NCI-H128 (cell line): ENCODE measurements around the gene POFUT2.

Source experiments
- DNase-seq: peaks from one replicate; lab custom pipeline; 2025; ENCODE audit not compliant: unreplicated experiment; lab: John Stamatoyannopoulos, UW

The POFUT2 gene

DNA sequence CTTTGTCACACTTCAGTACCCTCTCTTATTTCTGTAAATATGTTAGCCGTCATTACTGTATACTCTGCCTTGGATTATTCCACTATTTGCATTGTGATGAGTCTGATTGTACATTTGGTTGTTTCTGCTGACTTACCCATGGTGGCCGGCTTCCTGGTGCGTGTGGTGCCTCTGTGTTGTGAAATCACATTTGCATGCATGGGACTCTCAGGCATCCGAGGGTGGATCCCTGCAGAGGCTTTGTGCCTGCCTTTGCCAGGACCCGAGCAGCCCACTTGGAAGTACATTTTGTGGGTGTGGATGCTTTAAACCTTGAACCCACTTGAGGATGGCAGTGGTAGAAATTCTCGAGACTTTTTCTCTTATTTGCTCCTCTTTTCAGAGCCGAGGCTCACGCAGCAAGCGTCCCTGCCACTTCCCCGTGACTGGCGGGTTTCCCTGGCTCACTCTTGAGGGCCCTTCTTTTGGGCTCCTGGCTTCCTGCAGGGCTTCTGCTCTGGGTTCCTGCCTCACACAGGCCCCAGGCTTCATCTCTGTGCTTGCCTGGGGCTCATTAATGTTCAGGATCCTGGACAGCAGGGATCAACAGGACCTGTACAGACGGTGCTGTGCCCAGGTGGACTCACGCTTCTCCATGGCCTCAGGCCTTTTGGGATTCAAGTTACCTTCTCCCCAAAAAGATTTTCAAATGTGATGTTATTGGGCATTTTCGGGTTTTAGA is 36.6 kb downstream of the POFUT2 start:
- DNase-seq: no peak

DNA sequence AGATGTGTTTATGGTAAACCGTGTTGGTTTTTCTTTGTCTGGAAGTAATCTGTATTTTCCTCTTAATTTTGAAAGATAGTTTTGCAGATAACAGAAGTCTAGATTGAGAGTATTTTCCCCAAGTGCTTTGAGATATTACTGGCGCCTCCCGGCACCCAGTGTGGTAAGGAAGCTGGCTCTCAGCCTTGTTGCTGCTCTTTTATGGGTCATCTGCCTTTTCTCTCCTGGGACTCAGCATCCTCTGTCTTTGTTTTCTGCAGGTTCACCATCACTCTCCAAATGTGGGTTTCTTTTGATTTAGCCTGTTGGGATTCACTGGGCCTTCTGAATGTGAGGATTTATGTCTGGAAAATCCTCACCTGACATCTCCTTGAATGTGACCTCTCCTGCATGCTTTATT is 37.4 kb downstream of the POFUT2 start:
- DNase-seq: no peak

DNA sequence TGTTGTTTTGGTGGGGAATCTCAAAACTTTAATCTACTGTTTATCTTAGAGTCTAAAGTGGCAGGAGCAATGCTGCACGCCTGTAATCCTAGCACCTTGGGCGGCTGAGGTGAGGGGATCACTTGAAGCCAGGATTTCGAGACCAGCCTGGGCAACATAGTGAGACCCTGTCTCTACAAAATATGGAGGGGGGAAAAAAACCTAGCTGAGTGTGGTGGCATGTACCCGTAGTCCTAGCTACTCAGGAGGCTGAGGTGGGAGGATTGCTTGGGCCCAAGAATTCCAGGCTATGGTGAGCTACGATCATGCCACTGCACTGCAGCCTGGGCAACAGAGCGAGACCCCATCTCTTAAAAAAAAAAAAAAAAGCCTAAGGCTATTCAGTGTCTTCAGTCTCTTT is 38.1 kb downstream of the POFUT2 start:
- no peak for DNase-seq

- DNase-seq: no peak
Observed at GRCh38 chr21:45248893-45249381, 38.8 kb downstream of the POFUT2 start.

GRCh38 chr21:45248301-45248892 is 39.3 kb downstream of the POFUT2 start:
- DNase-seq: no peak

- no peak for DNase-seq
Observed at GRCh38 chr21:45246386-45247320, 41.0 kb downstream of the POFUT2 start.

DNA sequence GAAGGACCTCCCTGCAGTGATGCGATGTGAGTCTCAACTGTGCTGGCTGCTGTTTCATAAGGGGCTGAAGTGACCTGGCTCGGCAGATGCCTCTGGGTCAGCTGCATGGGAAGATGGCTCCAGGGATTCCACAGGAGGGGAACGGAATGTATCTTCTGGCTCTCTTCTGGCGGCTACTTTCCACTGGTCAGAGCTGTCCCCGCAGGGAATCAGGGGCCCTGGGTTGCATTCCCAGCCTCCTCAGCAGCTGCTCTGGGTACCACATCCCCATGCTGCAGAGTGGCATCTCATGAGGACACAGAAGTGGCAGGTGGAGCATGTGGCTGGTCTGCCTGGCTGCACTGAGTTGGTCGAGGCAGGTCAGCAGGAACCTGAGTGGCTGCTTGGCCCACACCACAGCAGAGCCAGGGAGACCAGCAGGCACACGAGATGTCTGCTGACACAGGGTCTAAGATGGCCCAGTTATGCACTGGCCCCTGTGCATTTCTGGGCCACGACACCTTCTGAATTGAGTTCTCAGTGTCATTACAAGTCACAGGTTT is 42.8 kb downstream of the POFUT2 start:
- no peak for DNase-seq

GRCh38 chr21:45243603-45244002 is 44.1 kb downstream of the POFUT2 start:
- no peak for DNase-seq

DNA sequence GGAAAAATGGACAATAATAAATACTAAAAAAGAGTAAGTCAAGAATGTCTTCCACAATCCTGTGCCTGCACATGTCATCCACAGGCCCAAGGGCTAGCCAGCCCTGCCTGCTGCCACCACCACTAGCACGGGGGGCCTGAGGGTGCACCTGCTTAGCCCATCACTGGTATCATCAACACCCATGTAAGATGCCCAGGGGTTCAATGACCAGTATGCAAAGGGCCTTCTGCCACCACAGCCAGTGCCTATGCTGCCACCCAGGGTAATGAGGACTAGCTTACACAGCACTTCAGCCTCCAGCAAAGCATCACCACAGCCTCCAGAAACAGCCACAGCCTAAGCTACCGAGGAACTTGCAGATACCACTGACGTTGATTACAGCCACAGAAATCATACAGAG is 46.3 kb downstream of the POFUT2 start:
- no peak for DNase-seq

- no peak for DNase-seq
Observed at GRCh38 chr21:45237401-45237800, 50.3 kb downstream of the POFUT2 start.

DNA sequence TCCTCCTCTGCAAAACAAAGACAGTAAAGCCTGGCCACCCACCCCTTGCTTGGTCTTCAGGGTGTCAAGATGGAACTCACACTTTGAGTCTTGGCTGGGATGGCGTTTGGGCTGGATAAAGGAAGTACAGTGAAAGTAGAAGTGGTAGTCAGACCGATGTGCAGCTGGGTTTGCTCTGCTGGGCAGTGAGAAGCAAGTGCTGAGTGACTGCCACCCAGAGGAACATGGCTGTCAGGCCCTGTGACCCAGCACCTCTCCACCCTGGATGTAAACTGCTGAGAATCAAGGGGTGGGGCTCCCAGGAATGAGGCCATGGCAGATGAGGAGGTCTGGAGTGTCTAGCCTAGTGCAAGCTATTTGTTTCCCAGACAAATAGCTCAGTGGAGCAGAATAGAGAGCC is 51.2 kb downstream of the POFUT2 start:
- no peak for DNase-seq

GRCh38 chr21:45235488-45235887 is 52.2 kb downstream of the POFUT2 start:
- DNase-seq: no peak

DNA sequence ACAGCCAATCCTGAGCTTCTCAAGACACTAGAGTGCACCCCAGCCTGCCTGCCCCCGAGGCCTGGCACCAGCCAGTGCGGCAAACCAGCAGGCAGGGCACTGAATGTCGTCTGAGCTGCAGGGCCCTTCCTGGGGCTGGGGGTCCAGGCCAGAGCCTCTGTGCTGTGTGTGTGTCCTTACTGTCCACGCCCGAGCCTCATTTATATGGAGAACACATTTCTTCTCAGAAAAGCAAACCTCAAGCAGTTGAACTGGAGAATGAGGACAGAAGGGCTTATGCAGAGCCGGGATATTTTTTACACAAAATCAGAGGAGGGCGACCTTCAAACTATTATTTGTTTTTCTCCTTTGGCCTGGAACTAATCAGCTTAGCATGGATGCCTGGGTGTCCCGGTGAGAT is 52.7 kb downstream of the POFUT2 start:
- no peak for DNase-seq

- no peak for DNase-seq
Observed at GRCh38 chr21:45234127-45234526, 53.6 kb downstream of the POFUT2 start.

DNA sequence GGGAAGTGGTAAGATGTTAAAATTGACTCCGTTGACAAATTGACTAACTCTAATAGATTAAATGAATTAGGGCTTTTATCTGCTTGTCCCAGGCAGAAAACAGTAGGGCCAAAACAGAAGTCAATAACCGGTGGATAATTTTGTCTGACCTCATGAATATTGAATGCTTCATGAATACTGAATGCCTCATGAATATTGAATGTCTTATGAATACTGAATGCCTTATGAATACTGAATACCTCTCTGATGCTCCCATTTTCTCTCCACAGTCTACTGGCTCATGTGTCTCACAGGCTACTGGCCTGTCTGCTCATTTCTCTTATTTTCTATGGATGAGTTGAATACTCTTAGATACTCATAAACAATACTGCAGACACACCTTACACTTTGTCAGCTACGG is 56.0 kb downstream of the POFUT2 start:
- no peak for DNase-seq

DNA sequence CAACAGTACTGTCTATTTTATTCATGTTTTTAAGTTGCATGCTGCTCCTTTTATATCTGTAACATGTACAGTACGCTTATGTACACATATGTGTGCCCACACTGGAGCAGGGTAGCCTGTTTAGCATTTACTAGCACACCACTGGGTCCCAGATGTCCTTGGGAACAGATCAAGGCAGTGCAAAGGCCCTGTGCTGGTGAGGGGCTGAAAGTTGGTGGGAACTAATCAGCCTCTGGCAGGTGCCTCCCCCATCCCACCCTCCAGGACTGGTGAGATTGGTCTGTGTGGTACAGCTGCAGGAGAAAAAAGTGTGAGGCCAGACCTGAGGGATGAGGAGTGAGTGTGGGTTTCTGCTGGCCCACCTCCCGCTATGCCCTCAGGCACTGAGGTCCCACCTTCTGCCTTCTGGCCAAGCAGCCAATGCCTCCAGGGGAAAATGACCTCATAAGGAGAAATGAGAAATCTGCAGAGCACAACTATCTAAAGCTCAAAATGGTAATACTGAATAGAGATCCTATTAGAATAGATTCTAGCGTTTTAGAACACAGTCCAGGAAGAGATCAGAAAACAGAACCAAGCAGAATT is 58.9 kb downstream of the POFUT2 start:
- DNase-seq: no peak

DNA sequence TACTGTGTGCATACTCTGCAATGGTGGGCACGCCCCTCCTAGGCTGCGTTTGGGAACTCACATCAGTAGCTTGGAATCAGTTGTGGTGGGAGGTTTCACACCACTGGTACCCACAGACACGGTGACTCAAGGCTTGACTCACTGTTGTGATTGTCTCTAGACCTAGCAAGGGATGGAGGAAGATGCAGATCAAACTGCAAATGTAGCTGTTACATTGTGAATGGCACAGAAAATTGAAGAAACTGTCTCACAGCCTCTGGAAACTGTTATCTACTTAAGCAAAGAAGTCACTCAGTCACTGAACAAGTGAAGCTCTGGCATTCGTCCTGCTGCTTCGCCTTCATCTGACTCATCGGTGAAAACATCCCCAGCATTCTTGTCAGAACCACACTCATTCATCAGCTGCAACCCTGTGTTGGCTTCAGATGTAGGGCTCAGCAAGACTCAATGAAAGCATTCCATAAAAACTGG is 59.5 kb downstream of the POFUT2 start:
- no peak for DNase-seq

- no peak for DNase-seq
Observed at GRCh38 chr21:45227735-45228134, 60.0 kb downstream of the POFUT2 start.

DNA sequence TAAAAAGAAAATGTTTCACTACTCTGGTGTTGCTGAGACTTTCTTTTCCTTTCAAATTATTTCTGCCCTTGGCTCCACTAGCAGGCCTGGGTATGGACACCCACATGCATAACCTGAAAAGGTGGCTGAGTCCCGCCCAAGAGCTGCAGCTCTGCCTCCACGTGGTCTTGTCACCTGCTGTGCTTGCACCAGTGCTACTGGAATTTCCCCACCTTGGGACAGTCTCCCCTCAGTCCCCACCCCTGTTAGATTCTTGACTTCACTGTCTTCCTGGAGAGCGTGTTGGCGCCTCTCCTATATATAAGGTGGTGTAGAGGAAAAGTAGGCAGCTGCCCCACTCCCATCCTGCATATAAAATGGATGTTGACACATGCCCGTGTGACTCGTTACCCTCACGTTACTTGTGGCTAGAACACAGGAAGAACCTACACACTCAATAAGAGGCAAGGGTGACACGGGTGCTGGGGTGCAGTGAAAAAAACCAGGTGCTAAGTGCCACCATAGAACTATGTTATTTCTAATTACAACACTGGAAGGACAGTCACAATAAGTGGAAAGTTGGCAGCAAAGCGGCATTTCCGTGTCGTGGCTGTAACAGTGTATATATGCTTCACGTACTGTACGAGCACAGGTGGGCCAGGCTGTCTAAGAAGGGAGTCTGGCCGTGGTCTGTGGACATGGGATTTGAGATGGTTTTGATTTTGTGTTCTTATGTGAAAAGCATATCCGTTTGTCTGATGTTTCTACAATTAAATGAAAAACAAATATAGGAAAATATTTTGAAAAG is 61.0 kb downstream of the POFUT2 start:
- no peak for DNase-seq

- no peak for DNase-seq
Observed at GRCh38 chr21:45225741-45226327, 61.9 kb downstream of the POFUT2 start.
